HFFc6 (cell line): ENCODE results near the gene DRICH1. TPM values are rescaled to one million over a fixed set of nuclear protein-coding genes. Genes with fewer than 3 reads are reported as not detected.

ENCODE experiments used
- DNase-seq: peaks from one replicate; pipeline ENCODE4 v3.0.0-alpha.2; 2018
- H3K27ac Mint-ChIP-seq: 2 replicates; pipeline ENCODE4 v1.8.0; 2020; ENCODE audit warnings: mild to moderate bottlenecking, mixed read lengths
- H3K27me3 Mint-ChIP-seq: 2 replicates; pipeline ENCODE4 v1.8.0; 2021; ENCODE audit warnings: mild to moderate bottlenecking, moderate library complexity, mixed read lengths; ENCODE audit not compliant: insufficient read depth
- H3K36me3 Mint-ChIP-seq: 2 replicates; pipeline ENCODE4 v1.8.0; 2021; ENCODE audit warnings: low read depth, mixed read lengths
- H3K4me1 Mint-ChIP-seq: 2 replicates; pipeline ENCODE4 v1.8.0; 2020; ENCODE audit warnings: low read depth, mixed read lengths
- H3K4me3 Mint-ChIP-seq: 2 replicates; pipeline ENCODE4 v1.8.0; 2020; ENCODE audit warnings: mild to moderate bottlenecking, moderate library complexity, mixed read lengths
- H3K9me3 Mint-ChIP-seq: 2 replicates; pipeline ENCODE4 v1.8.0; 2020; ENCODE audit warnings: mild to moderate bottlenecking, mixed read lengths
- total RNA-seq, 6 experiments: library from RNA; stranded (reverse); fragmentation: NEBNext Ultra II Directional; extraction: Animal tissue kit (Norgen Biotek cat#: 25700); gene quantifications; 2 replicates in 1 of 6; 3 replicates in 5 of 6; pipeline ENCODE4 v1.2.3, GENCODE V29; 2021
- TF ChIP-seq, protein P1 (sequence below): fragments of 200-600 bp; sonication (generic); IDR thresholded peaks from 2 replicates; pipeline ENCODE4 v1.5.0; 2021; ENCODE audit warnings: antibody characterized with exemption, mild to moderate bottlenecking

Gene DRICH1
- total RNA-seq, 6 experiments from 2014 or later = 0.14 to 0.25 (median 0.24) TPM; not detected in 3

DNA sequence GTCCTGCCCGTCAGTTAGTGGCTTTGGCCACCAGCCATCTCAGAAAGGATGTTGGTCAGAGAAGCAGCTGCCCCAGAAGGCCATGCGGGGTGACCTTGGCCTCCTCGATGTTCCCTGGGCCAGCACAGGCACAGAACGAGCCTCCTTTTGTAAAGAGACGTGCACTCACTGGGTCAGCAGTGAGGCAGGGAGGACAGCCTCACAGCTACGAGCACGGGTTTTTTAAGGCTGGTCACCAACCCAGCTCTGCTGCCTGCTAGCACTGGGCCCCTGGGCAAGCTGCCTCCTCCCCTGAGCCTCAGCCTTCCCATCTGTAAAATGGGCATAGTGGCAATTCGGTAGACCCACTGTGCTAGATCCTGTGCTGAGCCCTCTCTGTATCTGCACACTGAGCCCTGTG is 62.8 kb downstream of the DRICH1 start:
- TF ChIP-seq, protein P1, sequence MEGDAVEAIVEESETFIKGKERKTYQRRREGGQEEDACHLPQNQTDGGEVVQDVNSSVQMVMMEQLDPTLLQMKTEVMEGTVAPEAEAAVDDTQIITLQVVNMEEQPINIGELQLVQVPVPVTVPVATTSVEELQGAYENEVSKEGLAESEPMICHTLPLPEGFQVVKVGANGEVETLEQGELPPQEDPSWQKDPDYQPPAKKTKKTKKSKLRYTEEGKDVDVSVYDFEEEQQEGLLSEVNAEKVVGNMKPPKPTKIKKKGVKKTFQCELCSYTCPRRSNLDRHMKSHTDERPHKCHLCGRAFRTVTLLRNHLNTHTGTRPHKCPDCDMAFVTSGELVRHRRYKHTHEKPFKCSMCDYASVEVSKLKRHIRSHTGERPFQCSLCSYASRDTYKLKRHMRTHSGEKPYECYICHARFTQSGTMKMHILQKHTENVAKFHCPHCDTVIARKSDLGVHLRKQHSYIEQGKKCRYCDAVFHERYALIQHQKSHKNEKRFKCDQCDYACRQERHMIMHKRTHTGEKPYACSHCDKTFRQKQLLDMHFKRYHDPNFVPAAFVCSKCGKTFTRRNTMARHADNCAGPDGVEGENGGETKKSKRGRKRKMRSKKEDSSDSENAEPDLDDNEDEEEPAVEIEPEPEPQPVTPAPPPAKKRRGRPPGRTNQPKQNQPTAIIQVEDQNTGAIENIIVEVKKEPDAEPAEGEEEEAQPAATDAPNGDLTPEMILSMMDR = no peak
- H3K9me3 Mint-ChIP-seq = no peaks in the 10 kb centered on the region
- H3K4me3 Mint-ChIP-seq = no peak overlapping the region
- no peaks in the 10 kb centered on the region for H3K4me1 Mint-ChIP-seq
- no peak for DNase-seq
- H3K27me3 Mint-ChIP-seq = peaks cover 41% of the 10 kb centered on the region
- no peaks in the 10 kb centered on the region for H3K36me3 Mint-ChIP-seq
- H3K27ac Mint-ChIP-seq = no peak overlapping the region

DNA sequence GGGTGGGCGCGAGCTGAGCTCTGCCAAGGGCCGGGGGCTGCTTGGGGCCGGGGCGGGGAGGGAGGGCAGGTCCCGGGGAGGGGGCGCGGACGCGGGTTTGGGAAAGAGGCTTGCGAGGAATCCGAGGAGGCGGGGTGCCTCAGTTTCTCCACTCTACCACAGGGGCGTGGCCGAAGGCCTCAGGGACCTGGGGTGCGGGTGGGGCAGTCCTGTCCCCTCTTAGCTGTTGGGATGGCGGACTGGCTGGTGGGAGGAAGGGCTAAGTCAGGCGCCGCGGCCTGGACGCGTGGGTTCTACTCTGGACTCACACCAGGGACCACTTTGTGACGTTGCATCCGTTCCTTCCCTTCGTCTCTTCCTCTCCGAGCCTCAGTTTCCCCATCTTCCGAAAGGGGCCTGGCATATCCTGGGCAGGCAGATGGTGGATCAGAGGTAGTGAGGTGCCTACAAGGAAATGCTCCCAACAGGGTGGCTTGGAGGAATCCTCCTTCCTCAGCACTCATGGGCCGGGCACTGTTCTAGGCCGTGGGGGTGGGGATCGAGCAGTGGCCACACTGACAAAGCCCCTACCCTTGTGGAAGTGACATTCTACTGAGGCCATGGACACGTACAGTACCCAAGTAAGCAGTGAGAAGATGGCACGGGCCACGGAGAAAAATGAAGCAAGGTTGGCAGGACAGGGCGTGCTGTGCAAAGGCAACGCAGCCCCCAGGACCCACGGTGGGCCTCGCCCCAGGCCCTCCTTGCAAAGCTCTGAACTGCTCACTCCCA is 65.2 kb downstream of the DRICH1 start:
- TF ChIP-seq, protein P1 = no peak
- H3K27ac Mint-ChIP-seq = no peak overlapping the region
- no peaks in the 10 kb centered on the region for H3K4me1 Mint-ChIP-seq
- no peaks in the 10 kb centered on the region for H3K9me3 Mint-ChIP-seq
- H3K4me3 Mint-ChIP-seq = no peak overlapping the region
- peaks cover 46% of the 10 kb centered on the region for H3K27me3 Mint-ChIP-seq
- no peak for DNase-seq
- H3K36me3 Mint-ChIP-seq = no peaks in the 10 kb centered on the region

DNA sequence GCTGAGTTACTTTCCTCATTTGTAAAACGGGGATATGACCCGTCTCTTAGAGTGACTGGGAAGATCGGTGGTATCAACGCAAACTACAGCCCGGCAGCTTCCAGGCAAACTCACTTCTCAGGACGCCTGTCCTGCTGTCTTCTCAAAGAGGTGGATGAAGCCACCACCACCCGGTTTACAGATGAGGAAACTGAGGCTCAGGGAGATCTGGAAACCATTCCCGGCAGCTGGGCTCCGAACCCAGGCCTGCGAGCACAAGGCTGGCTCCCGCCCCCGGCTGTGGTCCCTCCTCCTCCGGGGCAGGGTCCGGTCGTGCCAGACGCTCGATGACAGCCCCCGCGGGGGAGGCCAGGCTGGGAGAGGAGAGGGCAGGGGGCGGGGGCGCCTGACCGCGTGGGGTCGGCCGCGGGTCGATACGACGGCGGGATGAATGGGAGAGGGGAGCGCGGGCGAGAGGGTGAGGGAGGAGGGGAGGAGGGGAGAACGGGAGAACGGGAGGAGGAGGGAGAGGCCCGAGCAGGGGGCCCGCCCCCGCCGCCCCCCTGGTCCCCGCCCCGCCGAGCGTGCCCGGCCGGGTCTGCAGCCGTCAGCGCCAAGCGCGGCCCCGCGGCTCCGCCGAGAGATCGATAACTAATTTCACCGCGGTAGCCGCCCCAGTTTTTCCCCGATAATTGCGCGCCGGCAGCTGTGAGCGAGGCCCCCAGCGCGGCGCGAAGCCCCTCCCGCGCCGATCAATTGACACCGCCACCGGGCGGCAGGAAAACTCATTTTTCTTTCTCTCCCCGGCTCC is 66.0 kb downstream of the DRICH1 start:
- H3K27ac Mint-ChIP-seq = no peak overlapping the region
- no peak for DNase-seq
- peaks cover 47% of the 10 kb centered on the region for H3K27me3 Mint-ChIP-seq
- no peaks in the 10 kb centered on the region for H3K36me3 Mint-ChIP-seq
- TF ChIP-seq, protein P1 = no peak
- no peaks in the 10 kb centered on the region for H3K9me3 Mint-ChIP-seq
- H3K4me3 Mint-ChIP-seq = no peak overlapping the region
- no peaks in the 10 kb centered on the region for H3K4me1 Mint-ChIP-seq

DNA sequence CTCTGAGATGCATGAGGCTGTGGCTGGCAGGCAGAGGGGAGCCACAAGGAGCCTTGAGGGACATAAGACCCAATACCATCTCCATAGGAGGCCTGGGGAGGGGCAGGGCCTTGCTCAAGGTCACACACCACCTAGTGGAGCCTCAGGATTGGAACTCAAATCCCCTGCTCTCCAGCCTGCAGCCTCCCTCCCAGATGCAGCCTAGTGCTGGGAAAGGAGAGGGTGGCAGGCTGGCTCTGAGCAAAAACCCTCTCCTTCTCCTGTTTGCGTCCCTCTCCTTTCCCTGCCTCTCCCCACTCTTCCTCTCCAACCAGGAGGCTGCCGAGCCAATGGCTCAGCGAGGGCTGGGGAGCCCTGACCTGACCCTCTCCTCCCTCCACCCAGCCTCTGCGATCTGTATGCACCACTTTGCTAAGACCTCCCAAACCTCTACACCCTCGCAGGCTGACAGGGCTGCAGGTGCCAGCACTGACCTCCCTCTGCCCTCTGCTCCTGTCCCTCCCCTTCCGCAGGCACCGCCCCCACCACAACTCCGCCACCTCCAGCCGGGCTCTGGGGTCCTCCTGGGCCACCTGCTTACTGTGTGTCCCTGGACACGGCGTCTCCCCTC is 66.7 kb downstream of the DRICH1 start:
- Mint-ChIP-seq H3K27ac (no peak overlapping the region), H3K4me1 (no peaks in the 10 kb centered on the region), H3K36me3 (no peaks in the 10 kb centered on the region), H3K4me3 (no peak overlapping the region), H3K27me3 (peaks cover 44% of the 10 kb centered on the region), H3K9me3 (no peaks in the 10 kb centered on the region)
- TF ChIP-seq, protein P1 = no peak; the same call in 1 of the 2 replicates
- no peak for DNase-seq

- no peak overlapping the region for H3K4me3 Mint-ChIP-seq
- TF ChIP-seq, protein P1 = no peak
- no peak for DNase-seq
- peaks cover 44% of the 10 kb centered on the region for H3K27me3 Mint-ChIP-seq
- no peaks in the 10 kb centered on the region for H3K4me1 Mint-ChIP-seq
- no peaks in the 10 kb centered on the region for H3K36me3 Mint-ChIP-seq
- no peaks in the 10 kb centered on the region for H3K9me3 Mint-ChIP-seq
- H3K27ac Mint-ChIP-seq = no peak overlapping the region
Measured at GRCh38 chr22:23564276-23564675, 67.8 kb downstream of the DRICH1 start.
